Vagina (tissue), 2 donors: ENCODE results near the gene KRT84. TPM values are rescaled to one million over a fixed set of nuclear protein-coding genes. Genes with fewer than 3 reads are reported as not detected.
"Not testable (repeated sequence)": the region's sequence is repeated elsewhere in the genome, so short reads cannot be mapped to it uniquely, and the experiment has no call there.

Experiments used
- DNase-seq, 2 donors: peaks; one replicate each; pipeline ENCODE4 v3.0.0-alpha.2; 2017; ENCODE audit errors: extremely low spot score in 2 of 2
- H3K27ac ChIP-seq: fragments of 200-600 bp; sonication (generic); one replicate; pipeline ENCODE4 v1.5.1; 2019
- H3K27me3 ChIP-seq: fragments of 200-600 bp; sonication (generic); one replicate; pipeline ENCODE4 v1.5.1; 2019
- H3K36me3 ChIP-seq, 2 donors: fragments of 200-600 bp; sonication (generic); one replicate each; pipeline ENCODE4 v1.5.1; 2017 to 2019
- H3K4me1 ChIP-seq: fragments of 200-600 bp; sonication (generic); one replicate; pipeline ENCODE4 v1.5.1; 2019
- H3K4me3 ChIP-seq, 2 donors: fragments of 200-600 bp; sonication (generic); 1 replicate in 1 of 2; 2 replicates in 1 of 2; pipeline ENCODE4 v1.5.1; 2016 to 2019
- H3K9me3 ChIP-seq: fragments of 200-600 bp; sonication (generic); one replicate; pipeline ENCODE4 v1.5.1; 2019
- POLR2A ChIP-seq, 2 donors: fragments of 450-650 bp; IDR thresholded peaks; one replicate each; pipeline ENCODE4 v1.6.1; 2017; ENCODE audit warnings: antibody characterized with exemption in 2 of 2, mild to moderate bottlenecking in 2 of 2, moderate library complexity in 2 of 2
- POLR2AphosphoS5 ChIP-seq, 2 donors: sonication (generic); formaldehyde crosslinking; IDR thresholded peaks; one replicate each; pipeline ENCODE4 v1.9.0; 2017; ENCODE audit warnings: antibody characterized with exemption in 2 of 2, mild to moderate bottlenecking in 2 of 2, low read depth in 1 of 2; ENCODE audit not compliant: insufficient read depth in 1 of 2
- intact Hi-C: fragments of 100-400 bp; cut with DNase I; formaldehyde crosslinking; loops from one replicate; pipeline ENCODE4 v1.15.1; 2023
- total RNA-seq: library from RNA; depleted of rRNA; stranded (reverse); fragments of >200 nt; gene quantifications from one replicate; pipeline ENCODE4 v1.2.3, GENCODE V29; 2016
- TF ChIP-seq, protein P1 (sequence below), 3 experiments: fragments of 450-650 bp in 2 of 3; fragments of 200-600 bp in 1 of 3; sonication (generic) in 1 of 3; IDR thresholded peaks; one replicate each; pipeline ENCODE4 v1.5.1; 2017 to 2019; ENCODE audit warnings: antibody characterized with exemption in 3 of 3, mild to moderate bottlenecking in 2 of 3, moderate library complexity in 2 of 3

Gene KRT84
- total RNA-seq, 1 donor from 2014 or later: not detected

DNA sequence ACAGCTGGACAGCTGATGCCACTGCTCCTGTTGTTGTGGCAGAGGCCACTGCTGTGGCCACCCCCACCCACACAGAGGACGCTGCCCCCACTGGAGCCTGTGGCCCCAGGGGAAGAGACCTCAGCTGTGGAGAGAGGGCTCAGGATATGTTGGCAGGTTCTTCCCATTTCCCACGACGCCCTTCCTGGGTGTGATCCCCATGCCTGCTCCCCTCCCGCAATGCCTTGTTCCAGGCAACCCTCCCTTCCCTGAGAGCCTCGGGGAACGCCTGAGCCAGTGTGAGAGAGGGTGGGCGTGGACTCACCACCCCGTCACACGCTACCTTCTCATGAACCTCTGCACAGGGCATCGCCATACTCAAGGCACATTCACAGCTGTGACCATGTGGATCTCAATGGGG lies 26.4 kb upstream of the KRT84 start:
- Histone ChIP-seq H3K4me3 (no peak overlapping the region), H3K27me3 (no peaks in the 10 kb centered on the region), H3K4me1 (peaks cover 14% of the 10 kb centered on the region), H3K36me3 (no peaks in the 10 kb centered on the region), H3K27ac (no peak overlapping the region), H3K9me3 (no peaks in the 10 kb centered on the region)
- intact Hi-C loops: no loop called here
- TF ChIP-seq, protein P1, sequence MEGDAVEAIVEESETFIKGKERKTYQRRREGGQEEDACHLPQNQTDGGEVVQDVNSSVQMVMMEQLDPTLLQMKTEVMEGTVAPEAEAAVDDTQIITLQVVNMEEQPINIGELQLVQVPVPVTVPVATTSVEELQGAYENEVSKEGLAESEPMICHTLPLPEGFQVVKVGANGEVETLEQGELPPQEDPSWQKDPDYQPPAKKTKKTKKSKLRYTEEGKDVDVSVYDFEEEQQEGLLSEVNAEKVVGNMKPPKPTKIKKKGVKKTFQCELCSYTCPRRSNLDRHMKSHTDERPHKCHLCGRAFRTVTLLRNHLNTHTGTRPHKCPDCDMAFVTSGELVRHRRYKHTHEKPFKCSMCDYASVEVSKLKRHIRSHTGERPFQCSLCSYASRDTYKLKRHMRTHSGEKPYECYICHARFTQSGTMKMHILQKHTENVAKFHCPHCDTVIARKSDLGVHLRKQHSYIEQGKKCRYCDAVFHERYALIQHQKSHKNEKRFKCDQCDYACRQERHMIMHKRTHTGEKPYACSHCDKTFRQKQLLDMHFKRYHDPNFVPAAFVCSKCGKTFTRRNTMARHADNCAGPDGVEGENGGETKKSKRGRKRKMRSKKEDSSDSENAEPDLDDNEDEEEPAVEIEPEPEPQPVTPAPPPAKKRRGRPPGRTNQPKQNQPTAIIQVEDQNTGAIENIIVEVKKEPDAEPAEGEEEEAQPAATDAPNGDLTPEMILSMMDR (IDR thresholded peaks at IDR 0.05): no peak
- TF ChIP-seq POLR2AphosphoS5 (IDR thresholded peaks at IDR 0.05; ENCODE audit: insufficient read depth in 1 of 2, low read depth in 1 of 2) (no peak), POLR2A (IDR thresholded peaks at IDR 0.05) (no peak)
- no peak for DNase-seq

DNA sequence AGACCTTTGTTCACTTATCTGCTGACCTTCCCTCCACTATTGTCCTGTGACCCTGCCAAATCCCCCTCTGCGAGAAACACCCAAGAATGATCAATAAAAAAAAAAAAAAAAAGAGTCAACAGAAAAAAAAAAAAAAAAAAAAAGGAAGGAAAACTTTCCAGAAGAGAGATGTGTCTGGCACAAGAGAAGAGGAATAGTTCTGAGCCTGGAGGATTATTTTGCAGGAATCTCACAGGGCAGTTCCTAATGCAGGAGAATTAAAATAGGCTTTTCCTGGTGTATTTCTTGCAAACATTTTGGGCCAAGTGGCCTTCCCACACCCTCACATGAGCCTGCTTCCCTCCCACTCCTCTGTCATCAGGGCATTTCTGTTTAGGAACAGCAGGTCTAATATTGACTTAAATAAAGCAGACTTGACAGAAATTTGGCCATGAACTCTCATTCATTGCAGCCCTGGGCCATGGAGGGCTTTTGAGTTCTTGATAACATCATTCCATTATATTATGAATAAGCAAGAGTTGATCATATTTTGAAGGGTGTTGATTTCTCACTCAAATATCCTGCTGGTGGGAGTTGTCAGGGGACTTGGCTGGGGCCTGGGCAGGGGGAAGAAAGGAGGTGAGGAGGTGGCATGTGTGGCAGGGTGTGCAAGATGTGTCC lies 25.3 kb upstream of the KRT84 start:
- H3K4me3 ChIP-seq: not testable (repeated sequence)

DNA sequence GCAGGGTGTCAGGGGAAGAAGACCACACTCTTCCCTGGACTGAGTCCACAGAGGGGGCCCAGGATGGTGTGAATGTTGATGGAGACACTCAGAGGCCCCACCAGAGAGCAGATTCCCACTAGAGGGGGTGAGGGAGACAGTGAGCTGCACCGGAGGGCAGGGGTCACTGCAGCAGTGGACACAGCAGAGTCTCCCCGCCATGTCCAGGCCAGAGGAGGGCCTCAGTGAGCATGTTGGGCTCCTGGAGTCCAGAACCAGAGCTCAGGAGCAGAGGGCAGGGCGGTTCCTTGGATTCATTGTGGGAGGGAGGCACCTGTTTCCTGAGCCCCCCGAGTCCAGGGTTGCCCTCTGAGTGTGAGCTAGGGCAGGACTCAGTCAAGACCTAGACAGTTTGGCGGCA lies 22.5 kb upstream of the KRT84 start:
- TF ChIP-seq POLR2AphosphoS5 (IDR thresholded peaks at IDR 0.05; ENCODE audit: insufficient read depth in 1 of 2, low read depth in 1 of 2) (no peak), POLR2A (IDR thresholded peaks at IDR 0.05) (no peak)
- TF ChIP-seq, protein P1 (IDR thresholded peaks at IDR 0.05): no peak
- no peaks in the 10 kb centered on the region for H3K9me3 ChIP-seq

More for the DNA sequence above, 25.3 kb upstream of the KRT84 start:
- H3K27ac ChIP-seq, H3K9me3 ChIP-seq, H3K36me3 ChIP-seq, H3K4me1 ChIP-seq, H3K27me3 ChIP-seq, intact Hi-C loops, DNase-seq: not testable (repeated sequence)

DNA sequence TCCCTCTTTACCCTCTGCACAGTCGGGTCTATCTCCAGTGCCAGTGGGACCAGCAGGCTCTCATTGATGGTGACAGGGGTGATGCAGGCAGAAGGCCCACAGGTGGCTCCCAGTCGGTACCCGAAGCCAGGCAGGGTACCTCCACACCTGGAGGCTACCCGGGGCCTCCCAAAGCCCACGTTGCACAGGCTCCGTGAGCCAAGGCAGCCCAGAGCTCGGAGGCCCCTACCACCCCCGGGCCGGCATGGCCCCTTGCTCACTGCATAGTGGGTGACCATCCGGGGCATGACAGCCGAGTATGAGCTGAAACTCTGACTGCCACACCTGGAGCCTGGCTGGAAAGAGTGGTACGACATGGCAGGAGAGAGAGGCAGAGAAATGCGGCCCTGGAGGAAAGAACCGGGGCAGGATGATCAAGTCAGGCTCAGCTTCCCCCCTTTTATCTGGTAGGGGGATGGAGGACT lies 20.5 kb upstream of the KRT84 start, which contains the start of gene KRT82:
KRT82 (minus strand) TSS at position 414 of the 464 bp plus-strand sequence; CDS start at position 356, 58 bp downstream.
- DNase-seq: no peak
- TF ChIP-seq, protein P1 (IDR thresholded peaks at IDR 0.05): no peak
- no peak for TF ChIP-seq POLR2A (IDR thresholded peaks at IDR 0.05)
- TF ChIP-seq POLR2AphosphoS5 (IDR thresholded peaks at IDR 0.05; ENCODE audit: insufficient read depth in 1 of 2, low read depth in 1 of 2): no peak
- Histone ChIP-seq H3K27me3 (no peaks in the 10 kb centered on the region), H3K36me3 (no peaks in the 10 kb centered on the region), H3K4me1 (no peaks in the 10 kb centered on the region), H3K4me3 (no peak within 1 kb of the TSS), H3K27ac (no peak within 1 kb of the TSS), H3K9me3 (no peaks in the 10 kb centered on the region)
- intact Hi-C loops: no loop called here

More for the DNA sequence above, 22.5 kb upstream of the KRT84 start:
- Histone ChIP-seq H3K36me3 (no peaks in the 10 kb centered on the region), H3K4me3 (no peak overlapping the region), H3K4me1 (no peaks in the 10 kb centered on the region), H3K27me3 (no peaks in the 10 kb centered on the region), H3K27ac (no peak overlapping the region)
- intact Hi-C loops: no loop called here
- no peak for DNase-seq

DNA sequence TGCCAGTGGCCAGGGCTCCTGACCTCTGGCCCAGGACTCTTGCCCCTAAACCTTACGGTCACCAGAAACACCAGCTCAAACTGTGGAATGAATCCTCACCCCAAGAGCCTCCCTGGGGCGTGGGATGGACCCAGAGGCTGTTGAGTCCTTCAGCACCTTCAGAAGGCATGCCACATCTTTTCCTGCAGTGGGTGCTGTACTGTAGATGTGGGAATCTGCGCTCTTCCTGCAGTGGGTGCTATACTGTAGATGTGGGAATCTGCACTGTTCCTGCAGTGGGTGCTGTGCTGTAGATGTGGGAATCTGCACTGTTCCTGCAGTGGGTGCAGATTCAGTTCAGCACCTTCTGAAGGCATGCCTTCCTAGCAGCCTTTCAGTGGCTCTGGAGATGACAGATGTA lies 19.5 kb upstream of the KRT84 start:
- Histone ChIP-seq H3K27ac (no peak overlapping the region), H3K27me3 (no peaks in the 10 kb centered on the region), H3K9me3 (no peaks in the 10 kb centered on the region), H3K36me3 (no peaks in the 10 kb centered on the region), H3K4me1 (no peaks in the 10 kb centered on the region), H3K4me3 (no peak overlapping the region)
- TF ChIP-seq POLR2A (IDR thresholded peaks at IDR 0.05): no peak
- DNase-seq: no peak
- intact Hi-C loops: loop anchor here (5.0 kb wide), 1 partner anchor 667 kb away; no protein-coding TSS in a partner anchor

DNA sequence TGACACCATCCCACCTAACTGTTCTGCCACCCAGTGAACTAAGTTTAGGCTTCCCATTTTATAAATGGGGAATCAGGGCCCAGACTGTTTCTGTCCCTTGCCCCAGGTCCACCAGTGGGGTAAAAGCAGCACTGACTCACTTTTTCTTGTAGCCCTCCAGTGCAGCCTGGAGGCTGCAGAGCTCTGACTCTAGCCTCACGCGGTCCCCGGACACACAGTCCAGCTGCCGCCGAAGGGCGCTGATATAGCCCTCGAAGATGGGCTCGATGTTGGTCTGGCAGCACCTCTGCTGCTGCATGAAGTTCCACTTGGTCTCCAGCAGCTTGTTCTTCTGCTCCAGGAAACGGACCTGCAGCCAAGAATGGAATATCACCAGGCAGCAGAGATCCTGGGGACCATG lies 18.1 kb upstream of the KRT84 start:
- Histone ChIP-seq H3K4me1 (no peaks in the 10 kb centered on the region), H3K4me3 (no peak overlapping the region), H3K36me3 (no peaks in the 10 kb centered on the region), H3K27ac (no peak overlapping the region), H3K9me3 (no peaks in the 10 kb centered on the region), H3K27me3 (no peaks in the 10 kb centered on the region)
- intact Hi-C loops: loop anchor here (5.0 kb wide), 1 partner anchor 669 kb away; no protein-coding TSS in a partner anchor
- DNase-seq: no peak
- TF ChIP-seq POLR2AphosphoS5 (IDR thresholded peaks at IDR 0.05; ENCODE audit: insufficient read depth in 1 of 2, low read depth in 1 of 2): no peak
- TF ChIP-seq, protein P1 (IDR thresholded peaks at IDR 0.05): no peak
- TF ChIP-seq POLR2A (IDR thresholded peaks at IDR 0.05): no peak
